Choroid plexus epithelial cell (primary cell): ENCODE measurements around the gene MAP2K4.

ENCODE experiments used
- DNase-seq: peaks from one replicate; pipeline ENCODE4 v3.0.0-alpha.2; 2010; ENCODE audit warnings: low read depth
- H3K4me3 ChIP-seq: 2 replicates; pipeline ENCODE4 v1.5.1; 2011; ENCODE audit warnings: low read depth, mild to moderate bottlenecking, control low read depth, low read length, moderate library complexity
- TF ChIP-seq, protein P1 (sequence below): conservative IDR thresholded peaks from 2 replicates; pipeline ENCODE4 v1.5.1; 2011; ENCODE audit warnings: low read depth, mild to moderate bottlenecking, control low read depth, inconsistent platforms, low read length, moderate library complexity

Gene MAP2K4

GRCh38 chr17:12081720-12082119 is 61.0 kb downstream of the MAP2K4 start:
- H3K4me3 ChIP-seq, result no peak overlapping the region
- TF ChIP-seq, protein P1, sequence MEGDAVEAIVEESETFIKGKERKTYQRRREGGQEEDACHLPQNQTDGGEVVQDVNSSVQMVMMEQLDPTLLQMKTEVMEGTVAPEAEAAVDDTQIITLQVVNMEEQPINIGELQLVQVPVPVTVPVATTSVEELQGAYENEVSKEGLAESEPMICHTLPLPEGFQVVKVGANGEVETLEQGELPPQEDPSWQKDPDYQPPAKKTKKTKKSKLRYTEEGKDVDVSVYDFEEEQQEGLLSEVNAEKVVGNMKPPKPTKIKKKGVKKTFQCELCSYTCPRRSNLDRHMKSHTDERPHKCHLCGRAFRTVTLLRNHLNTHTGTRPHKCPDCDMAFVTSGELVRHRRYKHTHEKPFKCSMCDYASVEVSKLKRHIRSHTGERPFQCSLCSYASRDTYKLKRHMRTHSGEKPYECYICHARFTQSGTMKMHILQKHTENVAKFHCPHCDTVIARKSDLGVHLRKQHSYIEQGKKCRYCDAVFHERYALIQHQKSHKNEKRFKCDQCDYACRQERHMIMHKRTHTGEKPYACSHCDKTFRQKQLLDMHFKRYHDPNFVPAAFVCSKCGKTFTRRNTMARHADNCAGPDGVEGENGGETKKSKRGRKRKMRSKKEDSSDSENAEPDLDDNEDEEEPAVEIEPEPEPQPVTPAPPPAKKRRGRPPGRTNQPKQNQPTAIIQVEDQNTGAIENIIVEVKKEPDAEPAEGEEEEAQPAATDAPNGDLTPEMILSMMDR, result no peak
- DNase-seq, result peak; percentile 50

DNA sequence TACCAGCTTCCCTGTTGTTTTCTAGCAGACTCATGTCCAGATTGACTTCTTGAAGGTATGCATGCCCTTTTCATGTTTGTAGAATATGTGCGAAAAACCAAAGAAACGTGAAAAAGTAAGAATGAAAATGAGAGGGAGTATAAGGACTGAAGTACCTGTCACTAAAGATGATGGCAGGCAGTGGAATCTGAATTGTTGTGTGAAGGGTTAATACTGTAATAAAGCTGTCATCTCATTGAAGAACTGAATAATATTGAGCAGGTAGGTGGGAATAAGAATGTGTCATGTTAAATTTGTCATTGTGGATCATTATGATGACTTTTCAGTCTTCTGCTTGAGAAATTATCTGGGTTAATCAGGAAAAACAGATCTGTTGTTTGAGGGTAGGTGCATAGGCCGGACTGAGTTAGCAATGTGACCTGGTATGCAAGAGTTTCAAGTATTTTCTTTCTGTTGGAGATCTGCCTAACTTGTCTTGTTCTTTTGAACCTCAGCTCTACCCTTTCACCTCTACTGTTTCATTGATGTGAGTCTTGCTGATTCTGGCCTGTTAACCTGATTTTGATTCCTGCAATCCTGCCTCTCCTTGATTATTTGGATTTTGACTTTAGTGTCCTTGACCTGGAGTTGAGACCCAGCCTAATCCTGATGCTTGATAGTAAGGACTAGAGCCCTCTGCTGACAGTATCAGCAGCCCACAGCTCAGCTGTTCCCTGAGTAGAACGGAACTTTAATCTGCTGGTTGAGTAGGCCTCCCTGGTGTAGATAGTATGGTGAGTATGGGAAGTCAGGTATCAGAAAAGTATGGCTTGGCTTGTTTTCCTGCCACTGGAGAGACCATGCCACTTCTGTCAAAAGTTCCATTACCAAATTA is 64.6 kb downstream of the MAP2K4 start:
- peak; percentile 11 for DNase-seq
- TF ChIP-seq, protein P1, result peak; percentile 29
- no peak overlapping the region for H3K4me3 ChIP-seq

GRCh38 chr17:12088035-12088434 is 67.4 kb downstream of the MAP2K4 start:
- DNase-seq, result no peak
- TF ChIP-seq, protein P1, result no peak
- H3K4me3 ChIP-seq, result no peak overlapping the region

GRCh38 chr17:12089809-12090384 is 69.2 kb downstream of the MAP2K4 start:
- TF ChIP-seq, protein P1, result no peak
- H3K4me3 ChIP-seq, result no peak overlapping the region
- DNase-seq, result peak; percentile 72

DNA sequence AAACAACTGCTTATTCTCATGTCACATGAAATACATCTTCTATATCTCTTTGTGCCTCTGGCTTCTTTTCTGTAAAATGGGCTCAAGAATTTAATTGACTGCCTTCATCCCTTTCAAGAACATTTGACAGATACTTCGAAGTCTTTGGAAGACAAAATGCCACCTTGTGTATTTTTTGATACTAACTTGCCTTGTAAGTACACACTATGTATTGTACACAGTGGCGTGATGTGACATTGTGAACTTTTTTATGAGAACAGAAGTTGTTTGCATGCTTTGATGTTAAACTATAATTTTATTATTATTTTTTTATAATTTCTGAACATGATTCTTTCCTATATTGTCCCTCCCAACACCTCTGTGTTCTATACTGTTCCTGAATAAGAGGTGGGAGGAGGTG is 73.7 kb downstream of the MAP2K4 start:
- TF ChIP-seq, protein P1, result no peak
- no peak for DNase-seq
- H3K4me3 ChIP-seq, result no peak overlapping the region

DNA sequence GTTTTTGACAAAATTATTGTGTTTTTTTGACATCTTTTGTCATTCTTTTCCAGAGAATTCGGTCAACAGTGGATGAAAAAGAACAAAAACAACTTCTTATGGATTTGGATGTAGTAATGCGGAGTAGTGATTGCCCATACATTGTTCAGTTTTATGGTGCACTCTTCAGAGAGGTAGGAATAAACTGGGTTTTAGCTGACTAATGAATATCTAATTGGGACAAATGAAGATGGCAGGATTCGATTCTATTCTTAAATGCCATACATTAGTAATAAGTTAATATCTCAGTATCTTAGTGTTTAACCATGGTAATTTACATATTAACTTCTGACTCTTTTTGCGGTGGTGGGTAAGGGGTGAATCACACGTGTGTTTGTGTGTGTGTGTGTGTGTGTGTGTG is 74.8 kb downstream of the MAP2K4 start:
- TF ChIP-seq, protein P1, result no peak
- H3K4me3 ChIP-seq, result no peak overlapping the region
- no peak for DNase-seq
